ENCODE results near the gene LILRA6. TPM values are rescaled to one million over a fixed set of nuclear protein-coding genes. Genes with fewer than 3 reads are reported as not detected.

LILRA6 gene
- total and polyA plus RNA-seq, 2 of the 8 experiments (the other 6 are each of a cell fraction or from before 2014, with no cell fraction given) = not detected

GRCh38 chr19:54252845-54253244 is 10.3 kb upstream of the LILRA6 start:
- no peaks in the 10 kb centered on the region for H4K20me1 ChIP-seq (replicated peaks in 1 of 2; ENCODE audit: control insufficient read depth in 1 of 2, insufficient read depth in 2 of 2, low read length in 2 of 2)
- FAIRE-seq (no peak), DNase-seq (ENCODE audit: low read depth in 1 of 2, low spot score in 2 of 2) (no peak)
- H2BK12ac ChIP-seq (ENCODE audit: low read depth, low read length) = peak overlapping the region; percentile 80; the same call in 1 of the 2 replicates
- no peak overlapping the region for H3K27ac ChIP-seq (ENCODE audit: low read depth, low read length)
- no peak overlapping the region for H3K4me3 ChIP-seq (ENCODE audit: extremely low read depth in 1 of 4, insufficient read depth in 2 of 4, low read depth in 3 of 4, low read length in 4 of 4)
- no peak overlapping the region for H4K8ac ChIP-seq (ENCODE audit: extremely low read depth, insufficient read depth, low read length)
- H3K56ac ChIP-seq (replicated peaks; ENCODE audit: insufficient read length, low read depth, low read length) = no peak overlapping the region
- H2BK15ac ChIP-seq (ENCODE audit: low read length) = no peak overlapping the region
- H3K79me1 ChIP-seq (ENCODE audit: low read depth, low read length) = no peaks in the 10 kb centered on the region
- no peak overlapping the region for H2BK120ac ChIP-seq (replicated peaks; ENCODE audit: low read depth, low read length)
- no peak overlapping the region for H4K5ac ChIP-seq (ENCODE audit: insufficient read length, low read depth, low read length)
- H4K91ac ChIP-seq (replicated peaks; ENCODE audit: insufficient read length, low read length) = no peak overlapping the region
- no peak overlapping the region for H2BK20ac ChIP-seq (ENCODE audit: low read length)
- no peak for TF ChIP-seq TBP (IDR thresholded peaks at IDR 0.05; ENCODE audit: low read depth, low read length)
- TF ChIP-seq RBBP5 (IDR thresholded peaks at IDR 0.05; ENCODE audit: borderline replicate concordance, low read depth, low read length) = no peak
- no peak for TF ChIP-seq SIRT6 (IDR thresholded peaks at IDR 0.05; ENCODE audit: low read length)
- TF ChIP-seq RNF2 (IDR thresholded peaks at IDR 0.05; ENCODE audit: borderline replicate concordance, low read depth, low read length, missing control alignments, poor library complexity, severe bottlenecking) = no peak
- TF ChIP-seq POU5F1 (IDR thresholded peaks at IDR 0.05; ENCODE audit: low read depth, low read length) = no peak
- no peak for TF ChIP-seq TAF7 (optimal IDR thresholded peaks at IDR 0.05; ENCODE audit: borderline replicate concordance, low read depth, low read length)
- no peak for TF ChIP-seq EP300 (IDR thresholded peaks at IDR 0.05; ENCODE audit: borderline replicate concordance in 1 of 2, low read depth in 2 of 2, low read length in 2 of 2)
- no peak for TF ChIP-seq BRCA1 (IDR thresholded peaks at IDR 0.05; ENCODE audit: low read depth, low read length)
- CTCF ChIA-PET (ENCODE audit: partially characterized antibody) = interaction anchor here (1.1 kb wide), 2 partner anchors 13 to 87 kb away, joined by 3 to 8 read pairs; no protein-coding TSS in a partner anchor
- H3K9ac ChIP-seq (replicated peaks in 1 of 4; ENCODE audit: extremely low read depth in 1 of 4, low read depth in 3 of 4, low read length in 3 of 4) = no peak overlapping the region
- H3K14ac ChIP-seq (ENCODE audit: insufficient read length) = no peak overlapping the region
- H3K4me2 ChIP-seq (ENCODE audit: insufficient read depth in 1 of 2, low read depth in 2 of 2, low read length in 2 of 2) = no peak overlapping the region
- H2AK5ac ChIP-seq (ENCODE audit: low read depth, low read length) = no peak overlapping the region
- no peak overlapping the region for H2BK5ac ChIP-seq (ENCODE audit: low read depth, low read length)
- H3K18ac ChIP-seq (ENCODE audit: extremely low read depth, low read length) = no peak overlapping the region
- no peaks in the 10 kb centered on the region for H3K36me3 ChIP-seq (ENCODE audit: control insufficient read depth in 2 of 4, insufficient read depth in 4 of 4, low read length in 3 of 4)
- no peaks in the 10 kb centered on the region for H3K79me2 ChIP-seq (ENCODE audit: control insufficient read depth in 1 of 2, insufficient read depth in 2 of 2, low read length in 2 of 2)
- no peak overlapping the region for H3K4ac ChIP-seq (replicated peaks; ENCODE audit: insufficient read length, low read depth, low read length)
- H3K23me2 ChIP-seq (ENCODE audit: low read depth, low read length) = no peaks in the 10 kb centered on the region
- H3K27me3 ChIP-seq (replicated peaks in 1 of 4; ENCODE audit: control insufficient read depth in 3 of 4, extremely low read depth in 1 of 4, insufficient read depth in 3 of 4, low read length in 3 of 4) = no peaks in the 10 kb centered on the region; a peak in 1 of 7 replicates
- H2AFZ ChIP-seq (ENCODE audit: low read length) = no peak overlapping the region
- H3K23ac ChIP-seq (ENCODE audit: insufficient read length) = no peak overlapping the region
- POLR2A ChIA-PET (ENCODE audit: partially characterized antibody) = interaction anchor here (1.0 to 2.2 kb wide), 3 partner anchors 48 to 83 kb away, joined by 3 to 9 read pairs (median 4); no protein-coding TSS in a partner anchor
- peaks cover 0 to 13% (median 1%) of the 10 kb centered on the region in 4 experiments; a peak in 4 of 7 replicates for H3K4me1 ChIP-seq (replicated peaks in 1 of 4; ENCODE audit: control insufficient read depth in 3 of 4, insufficient read depth in 4 of 4, low read length in 3 of 4)
- H3K9me3 ChIP-seq (ENCODE audit: insufficient read depth in 2 of 2, low read depth in 1 of 2, low read length in 1 of 2) = no peaks in the 10 kb centered on the region
- 93% methylated on average over 11 of the region's 11 CpGs; no CpG with 5 or more reads in 1 of the 2 experiments for WGBS, 2 experiments (ENCODE audit: extremely low coverage in 1 of 2, insufficient coverage in 1 of 2, insufficient read length in 1 of 2, insufficient replicate concordance in 2 of 2, low coverage in 1 of 2, low lambda C conversion rate in 2 of 2, missing lambda C conversion rate in 1 of 2)
